Measurements from ENCODE around the gene RIT2. TPM values are rescaled to one million over a fixed set of nuclear protein-coding genes. Genes with fewer than 3 reads are reported as not detected.

RIT2 gene
- total RNA-seq, 2 experiments from 2014 or later: not detected

DNA sequence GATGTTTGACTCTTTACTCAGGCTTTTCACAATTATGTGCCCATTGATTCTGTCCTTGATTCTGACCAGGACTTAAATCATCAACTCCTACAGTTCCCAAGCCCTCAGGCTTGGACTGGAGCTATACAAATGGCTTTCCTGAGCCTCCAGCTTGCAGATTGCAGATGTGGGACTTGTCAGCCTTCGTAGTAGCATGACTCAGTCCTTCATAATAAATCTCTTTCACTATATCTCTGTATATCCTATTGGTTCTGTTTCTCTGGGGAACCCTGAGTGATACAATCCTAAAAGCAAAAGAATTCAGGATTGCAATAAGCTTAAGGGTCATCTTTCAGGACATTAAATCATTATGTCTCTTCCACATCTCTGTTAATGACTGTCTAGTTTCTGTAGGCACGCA, 356.6 kb downstream of the RIT2 start:
- ChIA-PET POLR2A (no interaction called here), CTCF (no interaction called here)
- no peak for DNase-seq
- intact Hi-C loops (cut with micrococcal nuclease): no loop called here
- Mint-ChIP-seq H3K27ac (no peak overlapping the region), H3K4me3 (no peak overlapping the region), H3K4me1 (ENCODE audit: low read depth) (no peaks in the 10 kb centered on the region), H3K36me3 (ENCODE audit: low read depth) (no peaks in the 10 kb centered on the region), H3K27me3 (no peaks in the 10 kb centered on the region), H3K9me3 (peaks cover 4% of the 10 kb centered on the region)
- ATAC-seq: no peak
- TF ChIP-seq, protein P1, sequence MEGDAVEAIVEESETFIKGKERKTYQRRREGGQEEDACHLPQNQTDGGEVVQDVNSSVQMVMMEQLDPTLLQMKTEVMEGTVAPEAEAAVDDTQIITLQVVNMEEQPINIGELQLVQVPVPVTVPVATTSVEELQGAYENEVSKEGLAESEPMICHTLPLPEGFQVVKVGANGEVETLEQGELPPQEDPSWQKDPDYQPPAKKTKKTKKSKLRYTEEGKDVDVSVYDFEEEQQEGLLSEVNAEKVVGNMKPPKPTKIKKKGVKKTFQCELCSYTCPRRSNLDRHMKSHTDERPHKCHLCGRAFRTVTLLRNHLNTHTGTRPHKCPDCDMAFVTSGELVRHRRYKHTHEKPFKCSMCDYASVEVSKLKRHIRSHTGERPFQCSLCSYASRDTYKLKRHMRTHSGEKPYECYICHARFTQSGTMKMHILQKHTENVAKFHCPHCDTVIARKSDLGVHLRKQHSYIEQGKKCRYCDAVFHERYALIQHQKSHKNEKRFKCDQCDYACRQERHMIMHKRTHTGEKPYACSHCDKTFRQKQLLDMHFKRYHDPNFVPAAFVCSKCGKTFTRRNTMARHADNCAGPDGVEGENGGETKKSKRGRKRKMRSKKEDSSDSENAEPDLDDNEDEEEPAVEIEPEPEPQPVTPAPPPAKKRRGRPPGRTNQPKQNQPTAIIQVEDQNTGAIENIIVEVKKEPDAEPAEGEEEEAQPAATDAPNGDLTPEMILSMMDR (IDR thresholded peaks at IDR 0.05): no peak

DNA sequence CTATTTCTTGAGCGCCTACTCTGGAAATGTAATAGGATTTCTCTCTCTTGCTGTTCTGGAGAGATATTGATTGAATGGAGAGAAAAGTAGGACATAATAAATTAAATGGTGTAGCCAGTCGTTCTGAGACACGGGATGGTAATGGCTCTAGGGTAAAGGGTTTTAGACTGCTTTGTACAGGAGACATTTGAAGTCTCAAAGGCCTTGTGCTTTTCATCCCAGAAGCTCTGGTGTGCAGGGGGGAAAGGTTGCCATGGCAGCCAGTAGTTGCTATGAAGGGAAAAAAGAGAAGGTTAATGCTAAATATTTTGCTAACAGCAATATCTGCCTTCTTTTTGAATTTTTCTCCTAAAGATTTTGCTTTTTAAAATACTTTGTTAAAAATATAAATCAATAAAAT, 359.3 kb downstream of the RIT2 start:
- CTCF ChIA-PET: no interaction called here
- peaks cover 2% of the 10 kb centered on the region for H3K9me3 Mint-ChIP-seq
- H3K27me3 Mint-ChIP-seq: no peaks in the 10 kb centered on the region
- DNase-seq (no peak), ATAC-seq (no peak)
- POLR2A ChIA-PET: no interaction called here
- H3K4me3 Mint-ChIP-seq: no peak overlapping the region
- intact Hi-C loops (cut with micrococcal nuclease): no loop called here
- no peak overlapping the region for H3K27ac Mint-ChIP-seq
- H3K36me3 Mint-ChIP-seq (ENCODE audit: low read depth): no peaks in the 10 kb centered on the region
- TF ChIP-seq, protein P1 (IDR thresholded peaks at IDR 0.05): no peak
- H3K4me1 Mint-ChIP-seq (ENCODE audit: low read depth): no peaks in the 10 kb centered on the region

GRCh38 chr18:42752916-42753315, 362.6 kb downstream of the RIT2 start:
- ATAC-seq (no peak), DNase-seq (no peak)
- Mint-ChIP-seq H3K36me3 (ENCODE audit: low read depth) (no peaks in the 10 kb centered on the region), H3K9me3 (peaks cover 2% of the 10 kb centered on the region), H3K27ac (no peak overlapping the region), H3K4me3 (no peak overlapping the region), H3K27me3 (no peaks in the 10 kb centered on the region), H3K4me1 (ENCODE audit: low read depth) (no peaks in the 10 kb centered on the region)
- intact Hi-C loops (cut with micrococcal nuclease): no loop called here
- ChIA-PET CTCF (no interaction called here), POLR2A (no interaction called here)
- TF ChIP-seq, protein P1 (IDR thresholded peaks at IDR 0.05): no peak

GRCh38 chr18:42746794-42747193, 368.7 kb downstream of the RIT2 start:
- intact Hi-C loops (cut with micrococcal nuclease): no loop called here
- ATAC-seq (no peak), DNase-seq (no peak)
- H3K27me3 Mint-ChIP-seq: no peaks in the 10 kb centered on the region
- ChIA-PET CTCF (interaction anchor here (1.6 kb wide), 1 partner anchor 633 kb away, joined by 4 read pairs; no protein-coding TSS in a partner anchor), POLR2A (no interaction called here)
- TF ChIP-seq, protein P1 (IDR thresholded peaks at IDR 0.05): no peak
- H3K4me1 Mint-ChIP-seq (ENCODE audit: low read depth): no peaks in the 10 kb centered on the region
- peaks cover 2% of the 10 kb centered on the region for H3K9me3 Mint-ChIP-seq
- no peak overlapping the region for H3K4me3 Mint-ChIP-seq
- H3K27ac Mint-ChIP-seq: no peak overlapping the region
- no peaks in the 10 kb centered on the region for H3K36me3 Mint-ChIP-seq (ENCODE audit: low read depth)

DNA sequence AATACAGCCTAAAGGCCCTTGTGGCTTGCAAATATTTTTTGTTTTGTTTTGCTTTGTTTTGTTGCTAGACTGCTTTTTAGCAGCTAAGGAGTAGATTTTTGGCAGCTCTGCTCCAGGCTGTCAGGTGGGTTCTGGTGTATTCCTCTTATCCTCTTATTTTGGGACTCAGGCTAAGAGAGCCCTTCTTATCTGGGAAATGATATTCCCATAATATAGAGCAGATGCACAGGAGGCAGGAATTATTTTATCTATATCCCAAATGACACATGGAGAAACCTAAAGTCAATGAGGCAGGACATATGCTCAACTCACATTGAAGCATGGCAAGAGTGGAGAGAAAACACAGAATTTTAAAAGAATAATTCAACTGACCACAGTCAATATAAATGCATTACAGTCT, 369.6 kb downstream of the RIT2 start:
- Mint-ChIP-seq H3K9me3 (peaks cover 2% of the 10 kb centered on the region), H3K27me3 (no peaks in the 10 kb centered on the region), H3K4me1 (ENCODE audit: low read depth) (no peaks in the 10 kb centered on the region), H3K4me3 (no peak overlapping the region), H3K36me3 (ENCODE audit: low read depth) (no peaks in the 10 kb centered on the region), H3K27ac (no peak overlapping the region)
- TF ChIP-seq, protein P1 (IDR thresholded peaks at IDR 0.05): no peak
- ChIA-PET CTCF (interaction anchor here (1.6 kb wide), 1 partner anchor 632 kb away, joined by 4 read pairs; no protein-coding TSS in a partner anchor), POLR2A (interaction anchor here (1.5 kb wide), 1 partner anchor 25 kb away, joined by 4 read pairs; no protein-coding TSS in a partner anchor)
- intact Hi-C loops (cut with micrococcal nuclease): no loop called here
- no peak for DNase-seq
- no peak for ATAC-seq
